Measurements from ENCODE around the gene PRR15L. TPM values are rescaled to one million over a fixed set of nuclear protein-coding genes. Genes with fewer than 3 reads are reported as not detected.

Gene PRR15L
- total RNA-seq, 1 experiment from 2014 or later = not detected

DNA sequence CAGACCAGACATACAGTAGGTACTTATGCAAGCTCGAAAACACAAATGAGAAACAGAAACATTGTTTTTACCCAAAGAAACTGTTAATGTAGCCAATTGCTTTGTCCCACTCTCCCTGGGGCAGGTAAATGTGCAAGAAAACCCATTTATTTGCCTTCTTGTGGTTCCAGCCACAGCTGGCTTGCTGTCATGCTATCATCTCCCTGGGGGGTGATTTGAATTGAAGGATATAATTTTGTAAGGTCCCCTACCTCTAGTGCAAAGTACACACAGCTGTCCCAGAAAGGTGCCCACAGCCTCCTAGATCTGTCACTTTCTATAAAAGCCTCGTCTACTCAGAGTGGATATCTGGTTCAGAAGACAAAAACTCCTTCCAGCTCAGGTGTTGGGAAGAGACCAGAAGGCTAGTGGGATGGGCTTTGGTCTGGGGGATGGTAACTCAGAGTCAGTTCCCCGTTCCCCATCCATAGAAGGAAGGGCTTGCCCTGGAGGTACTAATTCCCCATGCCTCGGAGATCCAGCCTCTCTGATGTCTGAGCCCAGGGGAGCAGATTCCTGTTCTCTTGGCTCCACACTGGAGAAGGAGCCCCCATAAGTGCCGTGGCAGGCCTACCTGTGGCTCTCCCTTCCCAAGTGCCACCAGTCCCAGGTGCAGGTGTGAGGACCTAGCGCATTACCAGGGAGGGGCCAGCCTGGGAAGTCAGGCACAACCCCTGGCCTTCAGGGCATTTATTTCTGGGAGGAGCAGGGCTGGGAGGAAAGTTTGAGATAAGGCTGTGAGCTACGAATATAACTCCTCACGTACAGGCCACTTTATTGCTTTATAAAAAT is 2.4 kb upstream of the PRR15L start:
- no peak for DNase-seq (ENCODE audit: low spot score)

DNA sequence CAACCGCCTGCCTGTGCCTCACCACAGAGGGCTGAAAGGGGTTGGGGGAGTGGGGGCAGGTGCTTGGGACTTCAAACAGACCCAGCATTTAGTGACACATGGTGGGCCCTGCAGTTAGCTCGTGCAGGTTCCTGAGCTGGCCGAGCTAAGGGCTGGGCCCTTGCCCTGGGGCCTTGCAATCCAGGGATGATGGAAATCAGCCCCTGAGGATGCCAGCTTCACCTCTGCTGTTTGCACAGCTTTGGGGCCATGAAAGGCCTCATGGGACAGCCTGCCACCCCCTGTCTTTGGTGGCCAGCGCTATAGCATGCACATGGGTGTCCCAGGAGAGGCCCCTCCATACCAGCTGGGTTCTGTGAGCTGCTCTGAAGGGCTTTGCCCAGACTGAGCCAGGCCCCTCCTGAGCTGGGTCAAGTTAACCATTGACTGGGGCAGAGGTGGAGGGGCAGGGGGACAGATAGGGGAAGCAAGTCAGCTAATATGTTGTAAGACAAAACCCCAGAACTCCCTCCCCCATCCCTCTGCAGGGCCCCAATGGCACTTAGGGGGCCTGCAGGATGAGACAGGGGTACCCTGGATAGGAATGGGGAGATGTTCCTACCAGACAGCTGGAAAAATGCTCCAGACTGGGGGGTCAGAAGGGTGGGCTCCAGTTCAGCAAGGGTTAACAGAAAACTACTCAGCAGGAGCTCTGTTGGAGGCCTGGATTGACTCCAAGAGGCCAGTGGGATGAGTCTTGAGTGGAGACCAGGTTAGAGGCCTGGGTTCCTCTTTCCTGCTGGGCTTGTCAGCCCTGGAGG is 692 bp downstream of the PRR15L start:
- DNase-seq (ENCODE audit: low spot score) = no peak

DNA sequence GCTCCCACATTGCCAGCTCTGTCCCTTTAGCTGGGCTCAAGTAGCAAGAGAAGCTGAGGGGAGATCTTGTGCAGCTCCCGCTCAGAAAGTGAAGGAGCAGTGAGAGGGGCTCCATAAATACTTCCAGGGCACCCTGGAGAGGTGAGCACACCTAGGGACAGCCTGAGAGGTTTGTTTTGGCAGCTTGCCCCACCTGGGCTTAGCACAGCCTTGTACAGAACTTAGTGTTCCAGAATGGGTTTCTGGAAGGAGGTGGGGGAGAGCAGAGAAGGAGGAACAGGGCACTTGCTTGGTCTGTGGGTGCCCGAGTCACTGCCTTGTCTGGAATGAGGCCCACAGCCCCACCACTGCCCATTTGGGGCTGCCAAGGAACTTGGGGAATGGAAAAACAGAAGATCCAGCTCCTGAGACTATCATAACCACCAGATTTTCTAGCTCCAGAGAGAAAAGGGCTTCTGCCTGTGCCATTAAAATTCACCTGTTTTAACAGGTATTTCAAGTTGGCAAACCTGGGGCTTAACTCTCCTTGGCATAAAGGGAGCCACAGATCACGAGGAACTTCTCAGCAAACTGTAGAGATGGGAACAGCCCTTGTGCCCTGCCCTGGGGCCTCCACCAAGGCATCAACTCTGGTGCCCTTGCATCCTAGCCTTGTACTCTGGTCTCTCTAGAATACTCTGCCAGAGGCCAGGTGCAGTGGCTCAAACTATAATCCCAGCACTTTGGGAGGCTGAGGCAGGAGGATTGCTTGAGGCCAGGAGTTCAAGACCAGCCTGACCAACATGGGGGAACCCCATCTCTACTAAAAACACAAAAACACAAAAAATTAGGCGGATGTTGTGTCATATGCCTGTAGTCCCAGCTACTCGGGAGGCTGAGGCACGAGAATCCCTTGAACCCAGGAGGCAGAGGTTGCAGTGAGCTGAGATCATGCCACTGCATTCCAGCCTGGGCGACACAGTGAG is 1.9 kb downstream of the PRR15L start:
- DNase-seq (ENCODE audit: low spot score) = no peak

DNA sequence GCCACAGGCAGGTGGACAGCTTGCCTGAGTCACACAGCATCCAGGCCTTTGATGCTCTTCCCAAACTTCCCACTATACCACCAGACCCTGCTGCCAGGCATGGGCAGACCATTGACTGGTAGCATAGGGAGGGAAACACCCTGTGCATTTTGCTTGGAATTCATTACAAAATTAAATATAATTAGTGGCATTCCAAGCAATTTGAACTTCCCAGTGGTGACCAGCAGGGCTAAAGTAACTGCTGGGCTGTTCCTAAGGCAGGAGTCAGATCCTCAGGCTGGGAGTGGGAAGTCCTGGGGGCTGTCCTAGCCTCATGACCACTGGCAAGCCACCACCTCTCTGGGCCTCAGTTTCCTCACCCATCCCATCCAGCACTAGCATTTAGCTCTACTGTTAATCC is 3.8 kb downstream of the PRR15L start:
- DNase-seq (ENCODE audit: low spot score) = no peak

DNA sequence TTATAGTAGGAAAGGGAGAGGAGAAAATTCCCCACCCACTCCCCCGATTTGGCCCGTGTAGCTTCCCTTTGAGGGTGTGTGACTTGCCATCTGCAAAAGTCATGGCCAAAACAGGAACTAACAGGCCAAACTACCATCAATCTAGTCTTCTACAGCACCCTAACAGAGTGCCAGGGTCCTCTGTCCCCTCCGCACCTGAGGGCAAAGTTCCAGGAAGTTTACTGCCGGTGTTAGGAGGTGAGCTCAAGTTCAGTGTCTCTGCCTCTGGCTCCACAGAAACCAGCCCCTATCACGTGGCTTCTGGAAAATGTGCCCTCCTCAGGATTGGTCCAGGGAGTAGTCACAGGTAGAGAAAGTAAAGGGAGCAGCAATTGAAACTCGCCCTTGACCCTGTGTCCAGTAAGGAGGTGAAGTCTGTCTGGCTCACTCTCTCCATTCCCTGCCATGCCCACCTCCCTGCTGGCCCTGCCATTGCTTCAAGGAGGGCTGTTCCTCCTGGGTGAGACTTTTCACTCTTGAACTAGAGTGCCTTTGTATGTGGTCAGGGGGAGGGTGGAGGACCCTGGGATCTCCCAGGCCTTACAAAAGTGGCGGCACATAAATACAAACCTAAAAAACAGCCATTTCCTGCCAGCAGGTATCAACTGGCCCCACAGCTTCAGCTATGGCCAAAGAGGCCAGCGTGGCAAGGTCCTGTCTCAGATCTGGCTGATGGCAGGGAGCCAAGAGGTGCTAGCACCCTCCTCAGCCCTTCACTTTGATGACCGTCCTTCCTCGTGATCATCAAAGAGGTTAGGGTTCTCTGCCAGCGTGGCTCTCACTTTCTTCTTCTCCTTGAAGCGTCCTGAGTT is 5.3 kb downstream of the PRR15L start:
- DNase-seq (ENCODE audit: low spot score) = no peak

DNA sequence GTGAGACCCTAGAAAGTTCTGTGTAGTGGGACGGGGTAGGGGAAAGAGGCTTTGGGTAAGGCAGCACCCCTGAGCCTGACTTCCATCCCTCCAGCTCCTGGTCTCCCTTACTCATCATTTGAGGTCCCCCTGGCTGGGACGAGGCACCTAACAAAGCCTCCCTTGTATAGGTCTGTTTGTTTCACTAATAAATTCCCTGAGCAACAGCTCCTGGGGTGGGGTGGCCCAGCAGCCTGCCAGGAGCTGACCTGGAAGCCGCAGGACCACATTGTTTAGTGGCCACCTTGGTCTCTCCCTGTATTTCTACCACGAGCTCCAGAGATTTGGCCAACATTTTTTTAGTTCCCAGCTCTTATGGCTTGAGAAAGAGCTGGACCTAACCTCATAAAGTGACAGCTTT is 7.2 kb downstream of the PRR15L start:
- DNase-seq (ENCODE audit: low spot score) = no peak

DNA sequence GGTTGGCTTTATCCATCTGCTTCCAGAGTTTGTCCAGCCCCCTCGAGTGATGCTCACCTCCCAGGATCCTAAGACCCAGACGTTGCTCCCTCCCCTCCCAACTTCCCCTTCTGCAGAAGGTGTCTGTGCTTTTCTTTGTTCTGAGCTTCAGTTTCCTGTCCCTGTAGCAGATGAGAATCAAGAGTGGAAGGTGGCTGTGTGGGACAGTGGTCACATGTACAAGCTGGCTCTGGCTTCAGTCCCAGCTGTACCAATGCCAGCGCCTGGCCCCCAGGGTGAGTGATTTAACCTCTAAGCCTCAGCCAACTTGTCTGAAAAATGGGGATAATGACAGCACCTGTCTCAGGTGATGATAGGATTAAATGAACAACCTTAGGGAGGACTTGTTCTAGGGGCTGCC is 7.7 kb downstream of the PRR15L start:
- no peak for DNase-seq (ENCODE audit: low spot score)

DNA sequence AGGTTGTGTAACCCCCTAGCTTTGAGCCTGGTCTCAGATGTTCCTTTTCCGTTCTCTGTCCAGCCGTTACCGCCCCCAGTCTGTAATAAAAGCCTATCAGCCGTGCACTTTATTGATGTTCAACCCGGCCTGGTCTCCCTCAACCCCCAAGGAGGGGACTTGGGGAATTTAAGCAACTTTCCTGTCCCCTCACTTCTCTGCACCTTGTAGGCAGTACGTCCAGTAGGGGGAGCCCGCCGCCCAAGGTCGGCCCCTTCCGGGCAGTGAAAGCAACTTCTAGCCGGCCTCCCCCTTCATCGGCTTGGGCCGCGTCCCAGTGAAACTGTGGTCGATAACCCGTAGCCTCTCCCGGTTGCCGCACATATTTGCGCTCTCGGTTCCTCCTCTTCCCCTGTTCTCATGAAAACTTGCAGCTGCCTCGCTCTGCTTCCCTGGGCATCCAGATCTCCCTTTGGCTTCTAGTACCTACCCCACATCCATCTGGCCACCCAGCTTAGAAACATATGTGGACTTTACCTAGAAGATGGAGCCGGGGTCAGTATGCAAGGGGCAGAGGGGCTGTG is 8.4 kb downstream of the PRR15L start:
- DNase-seq (ENCODE audit: low spot score) = peak; percentile 66

DNA sequence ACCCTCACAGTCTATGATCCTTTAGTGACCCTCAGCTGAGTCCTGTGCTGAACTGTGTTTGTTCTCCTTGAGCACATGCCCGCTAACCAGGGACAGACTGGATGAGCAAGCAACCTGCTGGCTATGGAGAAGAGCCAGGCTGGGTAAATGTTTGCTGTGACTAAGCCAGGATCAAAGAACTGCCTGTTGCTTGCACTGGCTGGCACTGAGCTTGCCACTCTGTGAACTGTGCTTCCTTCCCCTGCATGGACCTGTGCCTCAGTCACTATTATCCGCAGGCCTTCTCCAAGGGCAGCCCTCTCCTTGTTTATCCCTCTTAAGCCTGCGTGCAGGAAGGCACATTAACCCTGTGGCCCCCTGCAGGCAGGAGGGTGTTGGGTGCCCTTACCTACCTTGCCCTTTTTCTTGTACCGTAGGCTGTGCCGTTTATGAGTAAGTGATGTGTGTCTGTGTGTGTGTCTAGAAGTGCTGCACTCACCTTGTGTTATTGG is 8.9 kb downstream of the PRR15L start:
- peak; percentile 33 for DNase-seq (ENCODE audit: low spot score)

DNA sequence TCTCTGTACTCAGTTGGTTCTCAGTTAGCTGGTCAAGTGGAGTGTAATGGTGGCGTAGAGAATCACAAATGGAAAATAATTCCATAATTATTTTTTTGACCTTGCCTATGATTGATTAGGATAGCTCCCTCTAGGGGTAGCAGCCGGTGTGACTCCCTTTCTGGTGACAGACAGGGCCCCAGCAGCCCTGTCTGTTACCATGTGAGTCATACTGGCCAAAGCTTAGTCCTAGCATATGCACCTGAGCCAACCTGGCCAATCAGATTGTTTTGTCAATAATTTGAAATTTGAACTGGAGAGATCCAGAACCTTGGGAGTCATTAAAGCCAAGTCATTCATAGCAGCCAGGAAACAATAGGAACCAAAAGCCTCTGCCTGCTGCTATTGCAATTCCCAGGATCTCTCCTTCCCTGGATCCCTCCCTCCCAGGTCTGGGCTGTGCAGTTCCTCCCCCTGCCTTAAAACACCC is 10.7 kb downstream of the PRR15L start:
- DNase-seq (ENCODE audit: low spot score) = peak; percentile 92

DNA sequence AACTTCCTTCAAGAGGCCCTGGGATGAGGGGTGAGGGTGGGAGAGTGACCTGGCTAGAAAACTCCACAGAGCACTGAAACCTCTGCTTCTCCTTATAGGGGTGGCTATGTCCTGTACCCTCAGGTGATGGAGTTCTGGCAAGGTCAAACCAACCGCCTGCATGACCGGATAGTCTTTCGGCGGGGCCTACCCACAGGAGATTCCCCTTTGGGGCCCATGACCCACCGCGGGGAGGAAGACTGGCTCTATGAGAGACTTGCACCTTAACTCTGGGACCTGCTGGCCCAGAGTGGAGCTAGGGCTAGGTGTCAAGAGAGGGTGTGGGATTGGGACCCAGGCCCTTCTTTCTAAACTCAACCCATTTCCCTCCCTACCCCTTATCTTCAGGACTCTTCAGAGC is 11.2 kb downstream of the PRR15L start:
- no peak for DNase-seq (ENCODE audit: low spot score)

DNA sequence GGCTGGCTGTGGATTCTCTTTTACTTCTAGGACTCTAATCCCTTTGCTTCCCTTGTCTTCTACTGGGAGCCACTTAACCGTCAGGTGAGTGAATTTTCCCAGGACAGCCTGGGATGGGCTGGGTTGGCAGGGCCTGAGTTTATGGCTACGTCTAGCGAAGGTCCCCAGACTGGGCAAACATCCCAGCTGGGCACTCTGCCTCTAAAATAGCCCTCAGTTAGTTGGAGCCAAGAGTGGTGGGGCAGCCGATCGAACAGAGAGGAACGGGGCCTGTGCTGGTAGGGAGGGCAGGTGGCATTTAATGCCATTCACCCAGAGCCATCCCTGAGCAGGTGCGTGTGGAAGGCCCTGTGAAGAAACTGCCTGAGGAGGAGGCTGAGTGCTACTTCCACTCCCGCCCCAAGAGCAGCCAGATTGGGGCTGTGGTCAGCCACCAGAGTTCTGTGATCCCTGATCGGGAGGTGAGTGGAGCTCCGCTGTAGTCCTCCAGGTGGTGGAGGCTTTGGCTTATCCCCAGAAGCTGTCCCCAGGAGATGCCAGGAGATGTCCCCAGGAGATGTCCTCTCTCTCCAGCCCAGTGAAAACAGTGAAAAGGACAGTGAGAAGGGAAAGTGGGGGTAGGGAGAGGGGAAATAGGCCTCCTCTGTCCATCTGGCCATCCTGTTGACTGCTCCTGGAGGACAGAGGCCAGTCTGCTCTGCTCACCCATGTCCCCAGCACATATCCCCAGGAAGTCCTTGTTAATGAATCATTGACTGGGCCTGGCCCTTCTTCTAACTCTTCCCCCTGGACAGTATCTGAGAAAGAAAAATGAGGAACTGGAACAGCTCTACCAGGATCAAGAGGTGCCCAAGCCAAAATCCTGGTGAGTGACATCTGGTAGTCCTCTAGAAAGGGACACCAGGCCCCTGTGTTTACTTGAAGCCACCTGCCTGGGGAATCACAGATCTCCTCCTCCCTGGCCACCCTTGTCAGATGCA is 11.9 kb downstream of the PRR15L start:
- no peak for DNase-seq (ENCODE audit: low spot score)

DNA sequence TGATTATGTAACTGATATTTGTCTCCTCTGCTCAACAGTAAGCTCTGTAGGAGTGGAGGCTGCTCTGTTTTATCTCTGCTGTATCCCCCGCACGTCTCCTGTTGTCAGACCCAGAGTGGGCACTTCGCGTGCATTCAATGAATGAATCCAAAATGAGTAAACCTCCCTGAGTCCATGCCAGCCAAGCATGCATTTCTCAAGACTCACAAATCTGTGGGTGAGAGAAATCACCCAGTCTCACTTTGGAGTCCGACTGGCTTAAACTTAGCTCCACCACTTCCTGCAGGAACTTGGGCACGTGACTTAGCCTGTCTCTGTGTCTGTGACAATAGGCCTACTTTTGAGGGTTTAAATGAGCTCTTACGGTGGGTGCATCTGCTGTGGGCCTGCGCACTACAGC is 12.6 kb downstream of the PRR15L start:
- no peak for DNase-seq (ENCODE audit: low spot score)

DNA sequence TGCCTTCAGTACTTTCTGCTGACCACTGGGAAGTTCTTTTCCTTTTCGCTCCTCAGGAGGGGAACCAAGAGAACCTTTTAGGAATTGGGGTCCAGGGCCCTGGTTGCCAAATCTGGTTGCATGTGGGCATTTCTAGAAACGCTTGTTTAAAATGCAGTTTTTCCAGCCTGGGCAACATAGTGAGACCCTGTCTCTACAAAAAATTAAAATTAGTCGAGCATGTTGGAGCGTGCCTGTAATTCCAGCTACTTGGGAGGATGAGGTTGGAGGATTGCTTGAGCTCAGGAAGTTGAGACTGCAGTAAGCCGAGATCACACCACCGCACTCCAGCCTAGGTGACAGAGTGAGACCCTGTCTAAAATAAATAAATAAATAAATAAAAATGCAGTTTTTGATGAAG is 15.1 kb downstream of the PRR15L start:
- DNase-seq (ENCODE audit: low spot score) = no peak

DNA sequence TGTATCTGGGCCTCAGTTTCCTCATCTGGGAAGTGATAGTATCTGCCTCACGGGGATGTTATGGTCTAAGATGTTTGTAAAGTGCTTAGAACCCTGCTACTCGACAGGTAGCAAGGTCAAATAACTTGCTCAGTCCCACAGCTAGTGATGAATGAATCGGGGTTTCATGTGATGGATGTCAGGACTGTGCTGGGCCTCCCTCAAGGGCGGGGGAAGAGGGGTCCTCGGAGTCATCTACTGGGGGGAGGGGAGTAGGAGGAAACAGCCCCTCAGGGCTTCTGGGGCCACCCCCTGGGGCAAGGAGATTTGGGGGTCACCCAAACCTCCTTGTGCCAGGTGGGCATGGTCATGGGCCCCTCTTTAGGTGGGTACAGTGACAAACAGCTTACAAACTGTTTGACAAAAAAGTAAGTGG is 15.6 kb downstream of the PRR15L start:
- no peak for DNase-seq (ENCODE audit: low spot score)

DNA sequence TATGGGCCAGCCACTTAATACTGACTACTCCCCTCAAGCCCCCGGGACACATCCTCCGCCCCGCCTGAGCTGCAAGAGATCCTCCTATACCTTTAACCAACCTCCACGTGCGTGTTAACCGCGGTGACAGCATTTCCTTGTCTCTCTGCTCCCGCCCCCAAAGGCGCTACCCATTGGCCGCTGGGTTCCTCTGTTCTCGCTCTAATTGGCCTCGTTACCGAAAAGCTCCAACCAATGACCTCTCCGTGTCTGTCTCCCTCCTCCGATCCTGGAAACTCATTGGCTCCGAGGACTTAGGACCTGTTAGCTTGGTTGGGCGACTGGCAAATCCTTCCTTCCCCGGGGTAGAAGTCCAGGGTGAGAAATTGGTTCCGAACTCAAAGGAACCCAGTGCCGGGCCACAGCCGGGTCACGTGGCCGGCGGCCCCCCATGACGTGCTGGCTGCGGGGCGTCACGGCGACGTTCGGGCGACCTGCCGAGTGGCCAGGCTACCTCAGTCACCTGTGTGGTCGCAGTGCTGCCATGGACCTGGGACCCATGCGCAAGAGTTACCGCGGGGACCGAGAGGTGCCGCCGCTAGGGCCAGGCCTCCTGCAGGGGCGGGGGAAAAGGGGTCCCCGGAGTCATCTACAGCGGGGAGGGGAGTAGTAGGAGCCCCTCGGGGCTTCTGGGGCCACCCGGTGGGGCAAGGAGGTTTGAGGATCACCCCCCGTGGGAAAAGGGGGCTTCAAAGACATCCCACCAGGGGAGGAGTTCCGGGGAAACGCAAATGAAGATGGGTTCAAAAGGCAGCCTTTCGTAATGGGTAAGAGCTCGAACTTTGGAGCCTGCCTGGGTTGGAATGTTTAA is 16.2 kb downstream of the PRR15L start, which contains the start of gene PNPO:
Gene PNPO, plus strand, starts transcription at position 326 of the 850 bp plus-strand sequence. Its CDS starts 105 bp downstream, at position 431.
- peak; percentile 99 for DNase-seq (ENCODE audit: low spot score)

DNA sequence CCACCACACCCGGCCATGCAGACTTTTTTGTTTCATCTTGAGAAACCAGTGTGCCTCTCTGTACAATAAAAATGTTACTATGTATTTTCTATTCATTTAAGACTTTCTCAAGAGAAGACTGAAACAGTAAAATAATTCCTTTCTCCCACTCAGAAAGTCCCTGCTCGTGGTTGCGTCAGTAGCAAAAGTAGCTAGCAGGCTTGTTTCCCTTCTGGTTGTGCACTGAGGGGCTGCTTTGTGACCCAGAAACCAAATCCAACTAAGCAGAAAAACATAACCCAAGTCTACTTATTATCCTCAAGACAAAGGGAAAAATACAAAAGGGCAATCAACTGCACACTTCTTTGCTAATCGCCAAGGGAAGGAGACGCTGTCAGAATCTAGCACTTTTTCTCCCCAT is 19.7 kb downstream of the PRR15L start:
- DNase-seq (ENCODE audit: low spot score) = no peak

DNA sequence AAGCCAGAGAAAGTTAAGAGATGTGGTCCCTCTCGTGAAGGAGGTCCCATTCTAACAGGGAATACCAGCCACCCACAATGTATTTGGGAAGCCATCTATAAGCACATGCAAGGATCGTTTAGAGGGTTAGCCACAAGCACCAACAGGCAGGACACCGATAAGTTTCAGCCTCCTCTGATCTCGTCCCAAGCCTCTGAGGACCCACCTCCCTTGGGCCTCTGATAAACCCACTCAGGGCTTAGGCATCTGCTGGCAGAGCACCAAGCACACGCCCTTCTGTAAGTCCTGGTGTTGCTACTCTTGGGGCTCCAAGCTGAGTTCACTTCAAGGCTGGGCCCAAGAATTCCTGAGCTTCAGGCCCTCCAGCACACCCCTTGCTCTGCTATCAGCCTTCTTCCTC is 21.7 kb downstream of the PRR15L start:
- DNase-seq (ENCODE audit: low spot score) = peak; percentile 96
